ENCODE results near the gene SUCLG2. TPM values are rescaled to one million over a fixed set of nuclear protein-coding genes. Genes with fewer than 3 reads are reported as not detected.

The SUCLG2 gene
- total and polyA plus RNA-seq, 2 donors (not counting 1 experiment from before 2014, with no cell fraction given) = 56.8 to 87.4 TPM

- Histone ChIP-seq H3K36me3 (ENCODE audit: control insufficient read depth, insufficient read depth, low read length) (no peaks in the 10 kb centered on the region), H4K20me1 (ENCODE audit: control insufficient read depth, extremely low read depth, insufficient read depth, low read length) (no peaks in the 10 kb centered on the region), H3K27ac (ENCODE audit: insufficient read depth, low read length) (no peak overlapping the region), H2AFZ (ENCODE audit: low read length) (no peak overlapping the region), H3K4me2 (ENCODE audit: extremely low read depth, insufficient read depth, low read length) (no peak overlapping the region), H3K79me2 (ENCODE audit: control insufficient read depth, insufficient read depth, low read length) (no peaks in the 10 kb centered on the region), H3K4me3 (replicated peaks in 1 of 4; ENCODE audit: control extremely low read depth in 1 of 4, insufficient read depth in 1 of 4, low read depth in 3 of 4, low read length in 4 of 4) (no peak overlapping the region), H3K9me3 (ENCODE audit: control insufficient read depth, insufficient read depth, low read depth, low read length) (no peaks in the 10 kb centered on the region), H3K9ac (ENCODE audit: insufficient read depth, low read length) (no peak overlapping the region), H3K27me3 (ENCODE audit: control insufficient read depth, insufficient read depth, low read length) (no peaks in the 10 kb centered on the region), H3K4me1 (ENCODE audit: control insufficient read depth, extremely low read depth, insufficient read depth, low read length) (no peaks in the 10 kb centered on the region)
- DNase-seq (ENCODE audit: low read depth in 2 of 2) = no peak
- TF ChIP-seq EZH2 (IDR thresholded peaks at IDR 0.05; ENCODE audit: low read length, missing control alignments) (no peak), CTCF (conservative IDR thresholded peaks at IDR 0.05 in 1 of 2, IDR thresholded peaks at IDR 0.05 in 1 of 2; ENCODE audit: low read depth in 1 of 2, low read length in 2 of 2) (no peak)
These were observed 249.2 kb downstream of the SUCLG2 start for GRCh38 chr3:67405193-67405592.

- no peaks in the 10 kb centered on the region for H4K20me1 ChIP-seq (ENCODE audit: control insufficient read depth, extremely low read depth, insufficient read depth, low read length)
- H3K4me2 ChIP-seq (ENCODE audit: extremely low read depth, insufficient read depth, low read length) = no peak overlapping the region
These were observed 251.5 kb downstream of the SUCLG2 start for GRCh38 chr3:67402873-67403272.

GRCh38 chr3:67401921-67402320 lies 252.5 kb downstream of the SUCLG2 start:
- H3K4me1 ChIP-seq (ENCODE audit: control insufficient read depth, extremely low read depth, insufficient read depth, low read length) = no peaks in the 10 kb centered on the region
- no peaks in the 10 kb centered on the region for H3K79me2 ChIP-seq (ENCODE audit: control insufficient read depth, insufficient read depth, low read length)
- no peak overlapping the region for H3K4me2 ChIP-seq (ENCODE audit: extremely low read depth, insufficient read depth, low read length)
- H3K4me3 ChIP-seq (replicated peaks in 1 of 4; ENCODE audit: control extremely low read depth in 1 of 4, insufficient read depth in 1 of 4, low read depth in 3 of 4, low read length in 4 of 4) = no peak overlapping the region
- no peak overlapping the region for H2AFZ ChIP-seq (ENCODE audit: low read length)
- H3K27me3 ChIP-seq (ENCODE audit: control insufficient read depth, insufficient read depth, low read length) = no peaks in the 10 kb centered on the region
- no peak overlapping the region for H3K27ac ChIP-seq (ENCODE audit: insufficient read depth, low read length)
- H3K9ac ChIP-seq (ENCODE audit: insufficient read depth, low read length) = no peak overlapping the region
- peak in 1 of 2 donors; percentile 17 for DNase-seq (ENCODE audit: low read depth in 2 of 2)
- TF ChIP-seq EZH2 (IDR thresholded peaks at IDR 0.05; ENCODE audit: low read length, missing control alignments) (no peak), CTCF (conservative IDR thresholded peaks at IDR 0.05 in 1 of 2, IDR thresholded peaks at IDR 0.05 in 1 of 2; ENCODE audit: low read depth in 1 of 2, low read length in 2 of 2) (no peak)
- no peaks in the 10 kb centered on the region for H3K36me3 ChIP-seq (ENCODE audit: control insufficient read depth, insufficient read depth, low read length)
- H4K20me1 ChIP-seq (ENCODE audit: control insufficient read depth, extremely low read depth, insufficient read depth, low read length) = no peaks in the 10 kb centered on the region
- no peaks in the 10 kb centered on the region for H3K9me3 ChIP-seq (ENCODE audit: control insufficient read depth, insufficient read depth, low read depth, low read length)

More at GRCh38 chr3:67402873-67403272, 251.5 kb downstream of the SUCLG2 start:
- no peaks in the 10 kb centered on the region for H3K4me1 ChIP-seq (ENCODE audit: control insufficient read depth, extremely low read depth, insufficient read depth, low read length)
- H3K4me3 ChIP-seq (replicated peaks in 1 of 4; ENCODE audit: control extremely low read depth in 1 of 4, insufficient read depth in 1 of 4, low read depth in 3 of 4, low read length in 4 of 4) = no peak overlapping the region
- H3K27ac ChIP-seq (ENCODE audit: insufficient read depth, low read length) = no peak overlapping the region
- no peaks in the 10 kb centered on the region for H3K27me3 ChIP-seq (ENCODE audit: control insufficient read depth, insufficient read depth, low read length)
- no peak overlapping the region for H2AFZ ChIP-seq (ENCODE audit: low read length)
- no peak for DNase-seq (ENCODE audit: low read depth in 2 of 2)
- no peaks in the 10 kb centered on the region for H3K9me3 ChIP-seq (ENCODE audit: control insufficient read depth, insufficient read depth, low read depth, low read length)
- TF ChIP-seq CTCF (conservative IDR thresholded peaks at IDR 0.05 in 1 of 2, IDR thresholded peaks at IDR 0.05 in 1 of 2; ENCODE audit: low read depth in 1 of 2, low read length in 2 of 2) (no peak), EZH2 (IDR thresholded peaks at IDR 0.05; ENCODE audit: low read length, missing control alignments) (no peak)
- H3K79me2 ChIP-seq (ENCODE audit: control insufficient read depth, insufficient read depth, low read length) = no peaks in the 10 kb centered on the region
- no peaks in the 10 kb centered on the region for H3K36me3 ChIP-seq (ENCODE audit: control insufficient read depth, insufficient read depth, low read length)
- no peak overlapping the region for H3K9ac ChIP-seq (ENCODE audit: insufficient read depth, low read length)
